Measurements from ENCODE around the gene MPPED1.

Gene MPPED1

DNA sequence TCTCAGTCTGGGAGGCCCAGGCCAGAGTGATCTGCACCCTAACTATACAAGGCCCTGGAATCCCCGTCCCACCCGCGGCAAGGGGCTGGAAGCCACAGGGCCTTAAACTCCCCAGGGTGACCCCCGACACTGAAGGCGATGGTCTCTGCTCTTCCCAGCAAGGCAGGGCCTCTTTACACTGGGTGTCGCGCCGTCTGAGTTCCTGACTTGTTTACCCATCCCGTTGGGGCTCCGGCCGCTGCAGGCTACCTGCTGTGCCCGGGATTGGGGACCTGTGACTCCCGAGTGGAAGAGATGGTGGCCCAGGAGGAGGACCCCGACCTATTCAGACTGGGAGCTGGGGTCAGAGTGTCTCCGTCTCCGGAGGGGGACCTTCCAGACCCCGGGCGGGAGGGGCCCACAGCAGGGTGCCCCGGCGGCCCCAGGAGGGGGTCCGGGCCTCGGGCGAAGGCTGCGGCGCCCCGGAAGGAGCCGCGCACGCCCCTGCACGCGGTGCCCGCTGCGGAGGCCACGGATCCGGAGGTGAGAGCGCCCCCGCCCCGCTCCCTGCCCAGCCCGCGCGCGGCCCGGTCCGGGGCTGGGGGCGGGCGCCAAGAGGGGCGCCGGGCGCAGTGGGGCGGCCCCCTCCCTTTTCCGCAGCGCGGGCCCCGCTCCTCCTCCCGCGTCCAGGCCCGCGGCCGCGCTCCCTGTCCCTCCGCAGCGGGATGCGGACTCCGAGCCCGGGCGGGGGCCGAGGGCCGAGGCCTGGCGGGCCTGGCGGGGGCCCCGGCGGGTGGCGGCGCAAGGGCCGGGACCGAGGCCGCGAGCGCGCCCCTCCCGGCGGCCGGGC, 560 bp upstream of the MPPED1 start:
- H3K27ac ChIP-seq, result no peak overlapping the region
- TF ChIP-seq ZFX (IDR thresholded peaks at IDR 0.05), result no peak
- TF ChIP-seq, protein P1, sequence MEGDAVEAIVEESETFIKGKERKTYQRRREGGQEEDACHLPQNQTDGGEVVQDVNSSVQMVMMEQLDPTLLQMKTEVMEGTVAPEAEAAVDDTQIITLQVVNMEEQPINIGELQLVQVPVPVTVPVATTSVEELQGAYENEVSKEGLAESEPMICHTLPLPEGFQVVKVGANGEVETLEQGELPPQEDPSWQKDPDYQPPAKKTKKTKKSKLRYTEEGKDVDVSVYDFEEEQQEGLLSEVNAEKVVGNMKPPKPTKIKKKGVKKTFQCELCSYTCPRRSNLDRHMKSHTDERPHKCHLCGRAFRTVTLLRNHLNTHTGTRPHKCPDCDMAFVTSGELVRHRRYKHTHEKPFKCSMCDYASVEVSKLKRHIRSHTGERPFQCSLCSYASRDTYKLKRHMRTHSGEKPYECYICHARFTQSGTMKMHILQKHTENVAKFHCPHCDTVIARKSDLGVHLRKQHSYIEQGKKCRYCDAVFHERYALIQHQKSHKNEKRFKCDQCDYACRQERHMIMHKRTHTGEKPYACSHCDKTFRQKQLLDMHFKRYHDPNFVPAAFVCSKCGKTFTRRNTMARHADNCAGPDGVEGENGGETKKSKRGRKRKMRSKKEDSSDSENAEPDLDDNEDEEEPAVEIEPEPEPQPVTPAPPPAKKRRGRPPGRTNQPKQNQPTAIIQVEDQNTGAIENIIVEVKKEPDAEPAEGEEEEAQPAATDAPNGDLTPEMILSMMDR (conservative IDR thresholded peaks at IDR 0.05), result no peak

GRCh38 chr22:43412808-43413795, 1.3 kb downstream of the MPPED1 start:
- TF ChIP-seq ZFX (IDR thresholded peaks at IDR 0.05), result no peak
- TF ChIP-seq, protein P1 (conservative IDR thresholded peaks at IDR 0.05), result no peak
- H3K27ac ChIP-seq, result no peak overlapping the region

- no peak for TF ChIP-seq ZFX (IDR thresholded peaks at IDR 0.05)
- TF ChIP-seq, protein P1 (conservative IDR thresholded peaks at IDR 0.05), result no peak
- H3K27ac ChIP-seq, result no peak overlapping the region
These were observed 2.0 kb downstream of the MPPED1 start for GRCh38 chr22:43413826-43414225.

GRCh38 chr22:43415681-43416080, 3.9 kb downstream of the MPPED1 start:
- TF ChIP-seq, protein P1 (conservative IDR thresholded peaks at IDR 0.05), result no peak
- no peak for TF ChIP-seq ZFX (IDR thresholded peaks at IDR 0.05)

DNA sequence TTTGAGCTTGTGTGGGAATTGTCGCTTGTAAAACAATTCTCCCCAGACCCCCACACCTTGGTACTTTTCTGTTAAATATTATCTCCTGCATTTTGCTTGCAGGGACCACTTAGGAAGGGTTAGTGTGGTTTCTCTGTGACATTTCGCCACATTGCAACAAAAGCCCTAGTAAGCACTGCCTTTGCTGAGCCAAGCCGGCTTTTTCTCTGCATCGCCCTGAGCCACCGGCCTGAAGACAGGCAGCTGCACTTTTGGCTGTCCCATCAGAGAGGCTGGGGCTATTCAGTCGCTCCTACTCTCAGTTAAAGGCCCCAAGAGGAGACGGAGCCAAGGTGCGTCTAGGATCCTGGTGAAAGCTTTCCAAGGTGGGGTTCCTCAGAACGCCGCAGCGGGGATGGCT, 5.7 kb downstream of the MPPED1 start:
- H3K27ac ChIP-seq, result no peak overlapping the region
- TF ChIP-seq ZFX (IDR thresholded peaks at IDR 0.05), result no peak
- TF ChIP-seq, protein P1 (conservative IDR thresholded peaks at IDR 0.05), result no peak

More at GRCh38 chr22:43415681-43416080, 3.9 kb downstream of the MPPED1 start:
- H3K27ac ChIP-seq, result no peak overlapping the region

DNA sequence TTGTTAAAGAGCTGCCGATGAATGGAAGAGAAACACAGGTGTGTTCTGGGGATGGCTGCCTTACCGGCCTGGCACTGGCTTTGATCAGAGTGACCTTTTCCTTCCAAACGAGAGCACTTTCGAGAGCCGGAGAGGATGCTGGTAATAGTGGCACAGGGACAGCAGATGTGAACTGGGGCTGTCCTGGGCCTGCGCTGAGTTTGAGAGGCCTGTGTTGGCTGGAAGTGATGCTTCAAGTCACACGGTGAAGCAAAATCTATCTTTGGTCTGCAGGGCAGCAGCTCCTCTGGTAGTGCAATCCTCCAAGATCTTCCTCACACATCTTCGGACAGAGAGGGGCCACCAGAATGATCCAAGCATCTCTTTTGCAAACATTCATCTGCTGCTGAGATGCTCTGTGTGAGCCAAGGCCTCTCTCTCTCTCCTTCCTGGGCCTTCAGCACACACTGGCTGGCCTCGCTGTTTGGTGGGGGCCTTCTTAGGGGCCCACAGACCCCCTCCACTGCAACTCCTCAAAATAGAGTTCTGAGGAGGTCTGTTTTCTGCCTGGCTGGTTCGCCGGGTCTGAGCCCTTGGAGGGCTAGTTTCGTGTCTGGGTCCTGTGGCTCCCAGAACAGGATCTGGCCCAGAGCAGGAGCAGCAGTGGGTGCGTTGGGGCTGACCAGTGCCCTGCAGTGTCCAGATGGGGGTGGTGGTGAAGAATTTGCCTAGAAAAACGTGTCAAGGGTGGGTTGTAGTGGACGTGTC, 6.4 kb downstream of the MPPED1 start:
- no peak for TF ChIP-seq ZFX (IDR thresholded peaks at IDR 0.05)
- TF ChIP-seq, protein P1 (conservative IDR thresholded peaks at IDR 0.05), result no peak
- no peak overlapping the region for H3K27ac ChIP-seq

All from C4-2B (cell line).